HL-60/S4 (cell line): ENCODE measurements around the gene DUSP9.

ENCODE experiments used
- in situ Hi-C: fragments of 300-500 bp; cut with MboI; formaldehyde crosslinking; loops from 2 replicates; pipeline ENCODE4 v1.14.3; 2022; ENCODE audit warnings: low sequenced_read_pairs

DUSP9 gene

GRCh38 chrX:153621949-153622598, 24.9 kb upstream of the DUSP9 start:
- in situ Hi-C loops, result no loop called here

DNA sequence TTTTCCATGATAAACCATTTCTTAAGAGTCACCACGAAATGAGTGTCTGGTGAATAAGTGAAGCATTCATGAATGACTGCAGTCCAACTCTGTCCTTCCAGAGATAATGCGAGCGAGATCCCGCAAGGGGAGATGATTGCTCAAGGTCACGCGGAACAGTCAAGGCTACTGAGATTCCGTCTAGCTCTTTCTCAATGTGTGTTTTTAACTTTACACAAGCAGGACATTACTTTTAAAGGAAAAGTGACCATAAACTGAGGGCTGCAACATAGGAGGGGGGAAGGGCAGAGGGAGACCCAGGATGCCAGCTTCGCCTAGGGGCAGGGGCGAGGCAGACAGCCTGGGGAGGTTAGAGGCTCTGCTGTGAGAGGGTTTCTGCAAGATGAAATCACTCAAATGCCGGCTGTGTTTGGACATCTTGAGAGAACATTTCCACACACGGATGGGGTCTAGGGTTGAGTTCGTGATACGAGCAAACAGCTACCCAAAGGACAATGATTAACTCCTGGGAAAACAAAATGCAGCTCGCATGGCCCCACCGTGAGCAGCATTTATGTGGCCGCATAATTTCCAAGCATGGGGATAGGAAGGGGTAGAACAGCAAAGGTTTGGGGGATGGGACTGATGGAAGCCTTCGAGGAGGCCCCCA, 24.2 kb upstream of the DUSP9 start:
- in situ Hi-C loops, result no loop called here

DNA sequence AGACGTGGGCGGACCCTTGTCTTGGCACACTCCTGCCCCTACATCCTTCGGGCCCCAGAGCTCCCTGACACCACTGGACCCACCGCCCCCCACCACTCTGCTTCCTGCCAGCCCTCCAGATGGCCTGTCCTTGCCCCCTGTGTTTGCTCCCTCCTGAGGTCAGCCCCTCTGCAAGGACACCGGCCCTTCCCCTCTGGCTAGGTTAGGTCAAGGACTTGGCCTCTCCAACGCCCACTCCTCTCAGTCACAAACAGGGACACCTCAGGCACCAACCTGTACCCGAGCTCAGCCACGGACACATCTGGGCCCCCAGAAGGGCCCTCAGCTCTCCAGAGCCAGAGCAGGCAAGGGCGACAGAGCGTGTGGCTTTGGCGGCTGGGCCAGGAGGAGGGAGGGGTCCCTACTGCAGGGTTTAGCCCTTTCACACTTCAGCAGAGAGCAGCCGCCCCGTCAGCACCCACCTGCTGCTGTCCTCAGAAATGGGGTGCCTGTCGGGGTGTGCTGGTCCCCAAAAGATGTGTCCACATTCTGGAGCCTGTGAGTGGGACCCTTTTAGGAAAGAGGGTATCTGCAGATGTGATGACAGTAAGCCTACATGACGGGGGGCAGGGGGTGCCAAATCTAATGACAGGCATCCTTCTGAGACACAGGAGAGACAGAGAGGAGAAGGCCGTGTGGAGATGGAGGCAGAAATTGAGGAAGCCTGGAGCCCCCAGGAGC, 23.5 kb upstream of the DUSP9 start:
- in situ Hi-C loops, result no loop called here

DNA sequence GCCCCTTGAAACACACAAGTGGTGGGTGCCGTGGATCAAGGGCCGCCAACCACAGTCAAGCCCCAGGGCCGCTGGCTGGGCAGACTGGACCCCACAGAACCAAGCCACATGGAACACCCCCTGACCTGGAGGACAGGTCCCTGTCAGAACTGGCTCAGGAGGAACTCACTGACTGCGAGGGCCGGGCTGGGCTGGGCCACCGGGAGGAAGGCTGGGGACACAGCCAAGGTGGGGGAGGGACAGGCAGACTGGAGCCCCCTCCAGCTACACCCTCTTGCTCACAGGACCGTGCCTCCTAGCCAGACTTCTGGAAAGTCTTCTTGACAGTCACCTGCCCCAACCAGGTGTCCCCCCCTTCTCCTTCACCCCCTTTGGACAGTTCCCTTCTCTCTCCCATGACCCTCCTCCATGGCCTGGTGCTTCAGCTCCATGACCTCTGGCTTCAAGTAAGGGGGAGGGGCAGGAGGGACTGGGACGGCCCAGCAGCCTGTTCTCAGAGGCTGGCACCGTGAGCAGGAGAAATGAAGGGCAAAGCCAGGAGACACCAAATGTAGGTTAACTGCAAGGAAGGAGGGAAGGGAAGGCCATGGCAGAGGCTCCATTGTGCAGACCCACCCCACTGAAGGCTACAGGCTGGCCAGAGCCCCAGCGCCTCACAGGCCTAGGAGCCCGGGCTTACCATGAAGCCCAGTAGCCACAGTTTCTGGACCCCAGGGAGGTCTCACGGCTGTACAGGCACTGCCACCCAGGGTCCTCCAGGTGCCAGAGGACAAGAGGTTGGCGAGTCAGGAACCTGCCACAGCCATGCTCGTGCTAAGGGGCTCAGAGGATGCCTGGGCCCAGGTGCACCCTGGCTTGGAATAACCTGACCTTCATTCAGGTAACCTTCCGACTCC, 22.6 kb upstream of the DUSP9 start:
- in situ Hi-C loops, result no loop called here

- in situ Hi-C loops, result no loop called here
Observed at GRCh38 chrX:153625271-153626024, 21.6 kb upstream of the DUSP9 start.

GRCh38 chrX:153626025-153626633, 20.9 kb upstream of the DUSP9 start:
- in situ Hi-C loops, result no loop called here

- in situ Hi-C loops, result no loop called here
Observed at GRCh38 chrX:153626863-153627674, 19.9 kb upstream of the DUSP9 start.

DNA sequence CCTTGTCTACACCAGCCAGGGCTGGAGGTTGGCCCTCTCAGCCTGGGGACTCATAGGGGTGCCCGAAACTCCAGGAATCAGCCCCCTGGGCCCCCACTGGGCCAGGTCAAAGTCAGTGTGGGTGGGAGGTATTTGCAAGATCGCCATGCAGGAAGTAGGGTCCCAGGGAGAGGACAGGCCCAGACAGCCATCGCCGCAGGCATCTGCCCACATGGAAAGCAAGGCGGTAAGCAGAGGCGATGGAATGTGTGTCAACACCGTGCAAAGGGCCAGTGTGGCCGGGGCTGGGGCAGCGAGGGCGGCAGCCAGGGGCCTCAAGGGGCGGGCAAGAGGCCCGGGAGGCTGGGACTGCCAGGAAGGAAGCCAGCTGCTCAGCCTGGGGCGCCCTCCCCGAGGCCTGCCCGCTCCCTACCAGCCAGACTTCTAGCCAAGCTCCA, 19.3 kb upstream of the DUSP9 start:
- in situ Hi-C loops, result no loop called here

DNA sequence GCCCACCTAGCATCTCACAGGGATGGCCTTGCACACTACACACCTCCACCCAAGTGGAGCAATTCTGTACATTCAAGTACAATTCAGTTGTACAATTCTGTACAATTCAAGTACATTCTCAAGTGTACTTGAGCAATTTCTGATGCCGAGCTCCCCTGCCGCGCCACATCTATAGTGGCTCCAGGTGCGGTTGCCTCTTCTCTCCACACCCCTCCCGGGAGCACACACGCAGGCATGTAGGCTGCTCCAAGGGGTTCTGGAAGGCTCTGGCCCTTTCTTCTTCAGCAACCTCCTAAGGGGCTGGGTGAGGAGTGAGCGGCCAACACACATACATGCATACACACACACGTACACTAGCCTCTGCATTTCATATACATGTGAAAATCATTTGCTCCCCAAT, 18.9 kb upstream of the DUSP9 start:
- in situ Hi-C loops, result no loop called here

- in situ Hi-C loops, result no loop called here
Observed at GRCh38 chrX:153628665-153629064, 18.3 kb upstream of the DUSP9 start.

DNA sequence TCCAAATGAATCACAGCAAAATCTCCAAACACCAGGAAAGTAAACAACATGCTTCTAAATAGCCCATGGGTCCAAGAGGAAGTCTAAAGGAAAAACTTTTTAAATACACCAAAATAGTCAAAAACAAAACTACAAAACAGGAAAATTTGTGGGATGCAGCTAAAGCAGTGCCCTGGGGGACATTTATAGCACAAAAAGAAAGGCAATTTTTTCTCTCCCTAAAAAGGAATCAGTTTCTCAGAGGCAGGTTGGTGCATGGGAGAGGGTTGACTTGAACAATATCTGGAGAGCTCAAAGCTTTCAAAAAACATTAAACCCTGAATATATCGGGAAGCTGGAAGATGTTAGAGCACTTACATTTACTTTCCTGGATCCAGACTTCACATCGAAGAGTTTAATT, 15.7 kb upstream of the DUSP9 start:
- in situ Hi-C loops, result no loop called here

- in situ Hi-C loops, result no loop called here
Observed at GRCh38 chrX:153631907-153632594, 15.0 kb upstream of the DUSP9 start.

- in situ Hi-C loops, result no loop called here
Observed at GRCh38 chrX:153632595-153632946, 14.4 kb upstream of the DUSP9 start.

- in situ Hi-C loops, result no loop called here
Observed at GRCh38 chrX:153633048-153633447, 14.0 kb upstream of the DUSP9 start.

DNA sequence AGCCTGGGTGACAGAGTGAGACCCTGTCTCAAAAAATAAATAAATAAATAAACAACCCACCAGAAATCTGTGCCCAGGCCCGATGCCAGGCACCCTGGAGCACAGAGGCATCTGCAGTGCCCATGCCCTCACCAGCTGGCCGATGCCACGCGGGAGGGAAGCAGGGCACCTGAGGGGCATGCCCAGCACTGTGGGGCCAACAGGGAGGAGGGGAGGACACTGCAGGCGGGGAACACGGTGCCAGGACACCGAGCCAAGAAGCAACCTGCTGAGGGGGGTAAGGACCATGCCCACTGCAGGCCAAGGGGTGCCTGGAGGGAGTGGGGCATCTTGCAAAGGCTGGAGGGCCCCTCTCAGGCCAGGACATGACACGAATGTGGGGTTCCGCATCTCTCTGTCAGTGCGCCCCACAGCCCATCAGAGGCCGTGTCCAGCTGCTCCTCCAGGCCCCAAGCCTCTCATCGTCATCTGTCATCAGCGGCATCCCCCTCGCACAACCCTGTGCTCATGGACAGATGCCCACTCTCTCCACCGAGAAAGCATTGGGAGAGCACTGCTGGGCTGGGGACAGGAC, 13.3 kb upstream of the DUSP9 start:
- in situ Hi-C loops, result no loop called here

DNA sequence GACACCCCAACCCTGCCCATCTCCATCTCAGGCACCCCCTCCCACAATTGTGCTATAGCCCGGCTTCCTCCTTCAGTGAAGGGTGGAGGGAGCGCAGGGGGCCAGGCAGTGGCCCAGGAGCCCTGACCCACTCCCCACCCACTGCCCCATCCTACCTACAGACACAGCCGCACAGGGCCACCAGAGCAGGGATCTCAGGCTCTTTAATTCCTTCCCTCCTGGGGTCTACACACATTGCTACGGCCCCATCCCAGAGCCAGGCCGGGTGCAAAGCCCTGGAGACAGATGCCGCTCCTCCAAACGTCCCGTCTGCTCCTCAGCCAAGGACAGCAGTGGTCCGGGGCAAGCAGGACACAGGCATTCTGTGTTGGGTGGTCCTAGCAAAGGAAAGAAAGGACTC, 12.8 kb upstream of the DUSP9 start:
- in situ Hi-C loops, result no loop called here

GRCh38 chrX:153634832-153635231, 12.2 kb upstream of the DUSP9 start:
- in situ Hi-C loops, result no loop called here

GRCh38 chrX:153635388-153635787, 11.6 kb upstream of the DUSP9 start:
- in situ Hi-C loops, result no loop called here
